ENCODE results near the gene MTHFD2.
A peak's percentile ranks its signal among the peaks of the same experiment; 100 is the strongest.
"Not testable (repeated sequence)": the region's sequence is repeated elsewhere in the genome, so short reads cannot be mapped to it uniquely, and the experiment has no call there.

MTHFD2 gene

GRCh38 chr2:74177696-74178095, 20.7 kb upstream of the MTHFD2 start:
- TF ChIP-seq PAX5 (IDR thresholded peaks at IDR 0.05; ENCODE audit: insufficient read depth, low read length, severe bottlenecking) (no peak), SPI1 (IDR thresholded peaks at IDR 0.05; ENCODE audit: low read depth, low read length) (no peak), POLR2AphosphoS5 (IDR thresholded peaks at IDR 0.05; ENCODE audit: low read depth, low read length) (no peak), POU2F2 (IDR thresholded peaks at IDR 0.05; ENCODE audit: low read depth, low read length) (no peak), TAF1 (IDR thresholded peaks at IDR 0.05; ENCODE audit: low read depth, low read length) (no peak), POLR2A (IDR thresholded peaks at IDR 0.05; ENCODE audit: low read depth, low read length) (no peak)
- DNase-seq (ENCODE audit: insufficient read length, low spot score) (no peak), FAIRE-seq (no peak)

GRCh38 chr2:74178211-74179062, 20.0 kb upstream of the MTHFD2 start, which contains the start of gene MOB1A:
Gene MOB1A (minus strand): TSS chr2:74178879. CDS start chr2:74178674, 205 bp downstream.
- FAIRE-seq (peak; percentile 96), DNase-seq (ENCODE audit: insufficient read length, low spot score) (peak; percentile 69)
- TF ChIP-seq POLR2AphosphoS5 (IDR thresholded peaks at IDR 0.05; ENCODE audit: low read depth, low read length) (peak; percentile 71; the same call in 1 of the 2 replicates), POLR2A (IDR thresholded peaks at IDR 0.05; ENCODE audit: low read depth, low read length) (peak; percentile 88), SPI1 (IDR thresholded peaks at IDR 0.05; ENCODE audit: low read depth, low read length) (no peak), POU2F2 (IDR thresholded peaks at IDR 0.05; ENCODE audit: low read depth, low read length) (peak; percentile 67; the same call in 1 of the 2 replicates), TAF1 (IDR thresholded peaks at IDR 0.05; ENCODE audit: low read depth, low read length) (peak; percentile 95), PAX5 (IDR thresholded peaks at IDR 0.05; ENCODE audit: insufficient read depth, low read length, severe bottlenecking) (peak; percentile 98)

- DNase-seq (ENCODE audit: insufficient read length, low spot score), result no peak
- no peak for FAIRE-seq
- TF ChIP-seq POLR2AphosphoS5 (IDR thresholded peaks at IDR 0.05; ENCODE audit: low read depth, low read length) (no peak), POU2F2 (IDR thresholded peaks at IDR 0.05; ENCODE audit: low read depth, low read length) (no peak; the same call in 1 of the 2 replicates), PAX5 (IDR thresholded peaks at IDR 0.05; ENCODE audit: insufficient read depth, low read length, severe bottlenecking) (peak; percentile 85), POLR2A (IDR thresholded peaks at IDR 0.05; ENCODE audit: low read depth, low read length) (no peak), SPI1 (IDR thresholded peaks at IDR 0.05; ENCODE audit: low read depth, low read length) (no peak), TAF1 (IDR thresholded peaks at IDR 0.05; ENCODE audit: low read depth, low read length) (peak; percentile 28; the same call in 1 of the 2 replicates)
Measured at GRCh38 chr2:74179063-74179865, 19.2 kb upstream of the MTHFD2 start.

GRCh38 chr2:74181739-74182138, 16.7 kb upstream of the MTHFD2 start:
- DNase-seq (ENCODE audit: insufficient read length, low spot score), result no peak
- TF ChIP-seq POU2F2 (IDR thresholded peaks at IDR 0.05; ENCODE audit: low read depth, low read length), result peak; percentile 84; the same call in 1 of the 2 replicates
- no peak for TF ChIP-seq TAF1 (IDR thresholded peaks at IDR 0.05; ENCODE audit: low read depth, low read length)
- 0 out of 2 replicates have a peak, but pooled peaks have one; percentile 30 for TF ChIP-seq POLR2A (IDR thresholded peaks at IDR 0.05; ENCODE audit: low read depth, low read length)
- 0 out of 2 replicates have a peak, but pooled peaks have one; percentile 23 for TF ChIP-seq POLR2AphosphoS5 (IDR thresholded peaks at IDR 0.05; ENCODE audit: low read depth, low read length)
- TF ChIP-seq SPI1 (IDR thresholded peaks at IDR 0.05; ENCODE audit: low read depth, low read length), result peak; percentile 98
- FAIRE-seq, result peak; percentile 84

- TF ChIP-seq POLR2A (IDR thresholded peaks at IDR 0.05; ENCODE audit: low read depth, low read length) (no peak), SPI1 (IDR thresholded peaks at IDR 0.05; ENCODE audit: low read depth, low read length) (peak; percentile 52)
- DNase-seq (ENCODE audit: insufficient read length, low spot score) (no peak), FAIRE-seq (no peak)
Measured at GRCh38 chr2:74183878-74184277, 14.5 kb upstream of the MTHFD2 start.

- TF ChIP-seq POLR2AphosphoS5 (IDR thresholded peaks at IDR 0.05; ENCODE audit: low read depth, low read length), result no peak
- no peak for TF ChIP-seq TAF1 (IDR thresholded peaks at IDR 0.05; ENCODE audit: low read depth, low read length)
- TF ChIP-seq SPI1 (IDR thresholded peaks at IDR 0.05; ENCODE audit: low read depth, low read length), result peak; percentile 36; the same call in 1 of the 2 replicates
- peak; percentile 55 for TF ChIP-seq PAX5 (IDR thresholded peaks at IDR 0.05; ENCODE audit: insufficient read depth, low read length, severe bottlenecking)
- FAIRE-seq, result peak; percentile 81
- peak; percentile 40 for DNase-seq (ENCODE audit: insufficient read length, low spot score)
Measured at GRCh38 chr2:74186038-74186437, 12.4 kb upstream of the MTHFD2 start.

- not testable (repeated sequence) for FAIRE-seq; DNase-seq (ENCODE audit: insufficient read length, low spot score)
Measured at GRCh38 chr2:74186706-74187105, 11.7 kb upstream of the MTHFD2 start.

- DNase-seq (ENCODE audit: insufficient read length, low spot score), result no peak
- FAIRE-seq, result no peak
- no peak for TF ChIP-seq POLR2A (IDR thresholded peaks at IDR 0.05; ENCODE audit: low read depth, low read length)
- TF ChIP-seq POU2F2 (IDR thresholded peaks at IDR 0.05; ENCODE audit: low read depth, low read length), result no peak
- no peak for TF ChIP-seq PAX5 (IDR thresholded peaks at IDR 0.05; ENCODE audit: insufficient read depth, low read length, severe bottlenecking)
- no peak for TF ChIP-seq SPI1 (IDR thresholded peaks at IDR 0.05; ENCODE audit: low read depth, low read length)
- TF ChIP-seq TAF1 (IDR thresholded peaks at IDR 0.05; ENCODE audit: low read depth, low read length), result no peak
- TF ChIP-seq POLR2AphosphoS5 (IDR thresholded peaks at IDR 0.05; ENCODE audit: low read depth, low read length), result no peak
Measured at GRCh38 chr2:74188018-74188601, 10.3 kb upstream of the MTHFD2 start.

GRCh38 chr2:74188696-74189095, 9.7 kb upstream of the MTHFD2 start:
- TF ChIP-seq POU2F2 (IDR thresholded peaks at IDR 0.05; ENCODE audit: low read depth, low read length), result no peak
- no peak for TF ChIP-seq TAF1 (IDR thresholded peaks at IDR 0.05; ENCODE audit: low read depth, low read length)
- TF ChIP-seq POLR2AphosphoS5 (IDR thresholded peaks at IDR 0.05; ENCODE audit: low read depth, low read length), result no peak
- no peak for TF ChIP-seq SPI1 (IDR thresholded peaks at IDR 0.05; ENCODE audit: low read depth, low read length)
- TF ChIP-seq PAX5 (IDR thresholded peaks at IDR 0.05; ENCODE audit: insufficient read depth, low read length, severe bottlenecking), result no peak
- TF ChIP-seq POLR2A (IDR thresholded peaks at IDR 0.05; ENCODE audit: low read depth, low read length), result no peak
- no peak for DNase-seq (ENCODE audit: insufficient read length, low spot score)
- FAIRE-seq, result no peak
